Ishikawa (cell line): Measurements from ENCODE around the gene ACAD11.

Experiments
- CEBPB ChIP-seq: IDR thresholded peaks from 2 replicates; pipeline ENCODE4 v1.6.1; 2012
- CREB1 ChIP-seq: IDR thresholded peaks from 2 replicates; pipeline ENCODE4 v1.6.1; 2012; ENCODE audit warnings: low read depth
- EGR1 ChIP-seq: IDR thresholded peaks from 2 replicates; pipeline ENCODE4 v1.6.1; 2012
- EP300 ChIP-seq: IDR thresholded peaks from 2 replicates; pipeline ENCODE4 v1.6.1; 2012; ENCODE audit warnings: borderline replicate concordance
- FOXM1 ChIP-seq: IDR thresholded peaks from 2 replicates; pipeline ENCODE4 v1.6.1; 2012; ENCODE audit warnings: low read depth, borderline replicate concordance
- NFIC ChIP-seq: IDR thresholded peaks from 2 replicates; pipeline ENCODE4 v1.6.1; 2012
- RAD21 ChIP-seq: IDR thresholded peaks from 2 replicates; pipeline ENCODE4 v1.6.1; 2012; ENCODE audit warnings: low read depth
- TAF1 ChIP-seq: IDR thresholded peaks from 2 replicates; pipeline ENCODE4 v1.6.1; 2012; ENCODE audit warnings: low read depth, mild to moderate bottlenecking
- TCF12 ChIP-seq: IDR thresholded peaks from 2 replicates; pipeline ENCODE4 v1.6.1; 2012; ENCODE audit warnings: low read depth
- TEAD4 ChIP-seq: IDR thresholded peaks from 2 replicates; pipeline ENCODE4 v1.6.1; 2012
- YY1 ChIP-seq: IDR thresholded peaks from 2 replicates; pipeline ENCODE4 v1.6.1; 2012; ENCODE audit warnings: low read depth
- ZBTB7A ChIP-seq: IDR thresholded peaks from 2 replicates; pipeline ENCODE4 v1.6.1; 2012; ENCODE audit warnings: low read depth
- TF ChIP-seq, protein P1 (sequence below): IDR thresholded peaks from 2 replicates; pipeline ENCODE4 v1.6.1; 2012
- TF ChIP-seq, protein P2 (sequence below): IDR thresholded peaks from 2 replicates; pipeline ENCODE4 v1.6.1; 2012; ENCODE audit warnings: low read depth, mild to moderate bottlenecking
- TF ChIP-seq, protein P3 (sequence below): IDR thresholded peaks from 2 replicates; pipeline ENCODE4 v1.6.1; 2012

The ACAD11 gene

DNA sequence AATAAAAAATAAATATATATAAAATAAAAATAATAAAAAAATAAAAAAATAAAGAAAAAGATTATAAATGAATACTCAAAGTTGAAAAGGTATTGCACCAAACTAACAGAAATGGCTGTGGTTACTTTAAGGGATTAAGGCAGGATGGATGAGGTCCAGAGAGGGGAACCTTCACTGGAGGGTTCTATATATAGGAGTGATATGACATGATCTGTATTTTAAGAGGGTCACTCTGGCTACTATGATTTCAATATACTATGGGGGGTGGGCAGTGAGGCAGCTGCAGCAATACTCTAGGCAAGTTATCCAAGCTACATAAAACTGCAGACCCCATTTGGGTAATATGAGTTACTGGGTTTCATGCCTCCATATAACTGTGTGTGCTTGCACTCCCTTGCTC is 24.6 kb downstream of the ACAD11 start:
- TF ChIP-seq YY1 = no peak
- TF ChIP-seq CREB1 = no peak
- TF ChIP-seq, protein P1, sequence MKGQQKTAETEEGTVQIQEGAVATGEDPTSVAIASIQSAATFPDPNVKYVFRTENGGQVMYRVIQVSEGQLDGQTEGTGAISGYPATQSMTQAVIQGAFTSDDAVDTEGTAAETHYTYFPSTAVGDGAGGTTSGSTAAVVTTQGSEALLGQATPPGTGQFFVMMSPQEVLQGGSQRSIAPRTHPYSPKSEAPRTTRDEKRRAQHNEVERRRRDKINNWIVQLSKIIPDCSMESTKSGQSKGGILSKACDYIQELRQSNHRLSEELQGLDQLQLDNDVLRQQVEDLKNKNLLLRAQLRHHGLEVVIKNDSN = no peak

DNA sequence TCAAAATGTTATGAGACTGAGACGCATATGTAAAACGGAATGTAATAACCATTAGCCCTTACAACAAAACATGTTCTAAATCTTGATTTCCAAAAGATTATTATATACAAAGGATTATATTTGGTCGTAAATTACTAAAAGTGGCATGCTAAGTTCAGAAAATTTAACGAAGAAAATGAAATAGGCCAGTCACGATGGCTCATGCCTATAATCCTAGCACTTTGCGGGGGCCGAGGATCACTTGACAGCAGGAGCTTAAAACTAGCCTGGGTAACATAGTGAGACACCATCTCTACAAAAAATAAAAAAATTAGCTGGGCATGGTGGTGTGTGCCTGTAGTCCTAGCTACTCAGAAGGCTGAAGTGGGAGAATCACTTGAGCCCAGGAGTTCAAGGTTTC is 29.0 kb downstream of the ACAD11 start:
- TF ChIP-seq NFIC (no peak), CREB1 (no peak), RAD21 (no peak), TCF12 (no peak), CEBPB (no peak), TAF1 (no peak)
- TF ChIP-seq, protein P2, sequence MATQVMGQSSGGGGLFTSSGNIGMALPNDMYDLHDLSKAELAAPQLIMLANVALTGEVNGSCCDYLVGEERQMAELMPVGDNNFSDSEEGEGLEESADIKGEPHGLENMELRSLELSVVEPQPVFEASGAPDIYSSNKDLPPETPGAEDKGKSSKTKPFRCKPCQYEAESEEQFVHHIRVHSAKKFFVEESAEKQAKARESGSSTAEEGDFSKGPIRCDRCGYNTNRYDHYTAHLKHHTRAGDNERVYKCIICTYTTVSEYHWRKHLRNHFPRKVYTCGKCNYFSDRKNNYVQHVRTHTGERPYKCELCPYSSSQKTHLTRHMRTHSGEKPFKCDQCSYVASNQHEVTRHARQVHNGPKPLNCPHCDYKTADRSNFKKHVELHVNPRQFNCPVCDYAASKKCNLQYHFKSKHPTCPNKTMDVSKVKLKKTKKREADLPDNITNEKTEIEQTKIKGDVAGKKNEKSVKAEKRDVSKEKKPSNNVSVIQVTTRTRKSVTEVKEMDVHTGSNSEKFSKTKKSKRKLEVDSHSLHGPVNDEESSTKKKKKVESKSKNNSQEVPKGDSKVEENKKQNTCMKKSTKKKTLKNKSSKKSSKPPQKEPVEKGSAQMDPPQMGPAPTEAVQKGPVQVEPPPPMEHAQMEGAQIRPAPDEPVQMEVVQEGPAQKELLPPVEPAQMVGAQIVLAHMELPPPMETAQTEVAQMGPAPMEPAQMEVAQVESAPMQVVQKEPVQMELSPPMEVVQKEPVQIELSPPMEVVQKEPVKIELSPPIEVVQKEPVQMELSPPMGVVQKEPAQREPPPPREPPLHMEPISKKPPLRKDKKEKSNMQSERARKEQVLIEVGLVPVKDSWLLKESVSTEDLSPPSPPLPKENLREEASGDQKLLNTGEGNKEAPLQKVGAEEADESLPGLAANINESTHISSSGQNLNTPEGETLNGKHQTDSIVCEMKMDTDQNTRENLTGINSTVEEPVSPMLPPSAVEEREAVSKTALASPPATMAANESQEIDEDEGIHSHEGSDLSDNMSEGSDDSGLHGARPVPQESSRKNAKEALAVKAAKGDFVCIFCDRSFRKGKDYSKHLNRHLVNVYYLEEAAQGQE = no peak
- TF ChIP-seq, protein P3, sequence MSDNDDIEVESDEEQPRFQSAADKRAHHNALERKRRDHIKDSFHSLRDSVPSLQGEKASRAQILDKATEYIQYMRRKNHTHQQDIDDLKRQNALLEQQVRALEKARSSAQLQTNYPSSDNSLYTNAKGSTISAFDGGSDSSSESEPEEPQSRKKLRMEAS = no peak
- TF ChIP-seq, protein P1 = no peak

DNA sequence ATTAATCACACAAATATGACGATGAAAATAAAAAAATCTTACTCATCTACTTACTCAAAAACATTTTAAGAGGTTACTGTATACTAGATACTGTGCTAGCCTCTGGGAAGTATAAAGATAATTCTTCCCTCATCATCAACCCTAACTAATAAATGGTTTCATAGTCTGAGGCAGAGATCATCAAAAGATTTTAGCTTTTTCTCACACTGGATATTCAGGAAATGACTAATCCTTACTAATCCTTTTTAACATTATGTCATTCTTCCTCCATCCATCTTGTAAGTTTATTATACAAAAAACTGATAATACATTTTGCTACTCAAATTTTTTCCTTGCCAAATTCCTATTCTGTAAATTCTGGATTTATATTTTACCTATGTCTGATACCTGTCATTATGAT is 29.7 kb downstream of the ACAD11 start:
- no peak for TF ChIP-seq YY1
- no peak for TF ChIP-seq FOXM1
- no peak for TF ChIP-seq NFIC
- no peak for TF ChIP-seq TEAD4
- TF ChIP-seq, protein P2 = no peak
- TF ChIP-seq RAD21 = no peak
- TF ChIP-seq CEBPB = no peak
- TF ChIP-seq ZBTB7A = no peak
- TF ChIP-seq, protein P1 = no peak
- TF ChIP-seq CREB1 = no peak
- TF ChIP-seq EGR1 = no peak
- TF ChIP-seq EP300 = no peak
- no peak for TF ChIP-seq TCF12
- no peak for TF ChIP-seq TAF1
- TF ChIP-seq, protein P3 = no peak

DNA sequence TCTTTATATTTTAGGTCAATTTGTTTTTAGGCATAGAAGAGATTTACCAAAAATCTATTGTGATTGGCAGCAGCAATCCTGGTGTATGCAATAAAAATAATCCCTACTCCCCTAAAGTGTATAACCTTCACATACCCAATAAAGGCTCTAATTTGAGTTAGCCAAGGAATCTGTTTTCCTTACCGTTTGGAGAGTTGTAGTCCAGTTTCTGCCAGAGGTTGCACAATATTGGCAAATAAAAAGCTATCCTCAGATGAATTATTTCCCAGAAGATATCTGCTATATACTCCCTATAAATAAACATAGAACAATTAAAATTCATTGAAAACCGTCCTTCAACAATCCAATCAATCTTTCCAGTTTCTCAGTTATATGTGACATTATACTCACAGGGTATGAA is 31.5 kb downstream of the ACAD11 start:
- TF ChIP-seq TAF1 (no peak), EGR1 (no peak), EP300 (no peak), RAD21 (no peak), CEBPB (no peak), YY1 (no peak), ZBTB7A (no peak), FOXM1 (no peak)
- TF ChIP-seq, protein P2 = no peak

DNA sequence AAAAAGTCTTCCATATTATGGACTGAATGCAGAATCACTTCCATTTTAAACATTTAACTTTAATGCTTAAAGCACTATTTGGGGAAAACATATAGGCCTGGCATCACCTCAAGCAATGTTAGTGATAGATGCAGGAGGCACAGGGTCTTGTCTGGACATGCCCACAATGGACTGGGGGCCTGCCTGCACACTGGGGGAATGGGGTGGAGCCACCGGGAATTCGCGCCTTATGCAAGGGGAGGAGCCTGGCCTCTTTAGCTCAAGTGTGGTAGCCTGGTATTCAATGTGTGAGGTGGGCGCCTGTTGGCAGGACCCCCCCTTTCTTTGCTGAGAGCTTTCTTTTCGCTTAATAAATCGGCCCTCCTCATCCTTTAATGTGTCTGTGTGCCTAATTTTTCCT is 32.7 kb downstream of the ACAD11 start:
- no peak for TF ChIP-seq TEAD4
- TF ChIP-seq CEBPB = no peak
- TF ChIP-seq, protein P3 = no peak
- TF ChIP-seq CREB1 = no peak
